HG02642 (cell line): ENCODE results near the gene THG1L.

Source experiments
- ATAC-seq: cut with Tn5 transposase; IDR thresholded peaks from one replicate; pipeline ENCODE4 v1.9.1; 2021; ENCODE audit warnings: mild to moderate bottlenecking; ENCODE audit not compliant: unreplicated experiment, poor library complexity

Gene THG1L

GRCh38 chr5:157749462-157749799, 18.2 kb downstream of the THG1L start:
- no peak for ATAC-seq

GRCh38 chr5:157750320-157750719, 19.1 kb downstream of the THG1L start:
- no peak for ATAC-seq

- no peak for ATAC-seq
Measured at GRCh38 chr5:157756122-157756521, 24.9 kb downstream of the THG1L start.

- ATAC-seq: no peak
Measured at GRCh38 chr5:157758706-157759105, 27.5 kb downstream of the THG1L start.

- ATAC-seq: peak; percentile 73
Measured at GRCh38 chr5:157761690-157762621, 30.7 kb downstream of the THG1L start.

GRCh38 chr5:157764531-157764930, 33.3 kb downstream of the THG1L start:
- no peak for ATAC-seq

- no peak for ATAC-seq
Measured at GRCh38 chr5:157766442-157766841, 35.2 kb downstream of the THG1L start.

- no peak for ATAC-seq
Measured at GRCh38 chr5:157766902-157767301, 35.7 kb downstream of the THG1L start.

- ATAC-seq: no peak
Measured at GRCh38 chr5:157767689-157768088, 36.5 kb downstream of the THG1L start.

GRCh38 chr5:157770665-157771064, 39.4 kb downstream of the THG1L start:
- no peak for ATAC-seq

- ATAC-seq: no peak
Measured at GRCh38 chr5:157772127-157772526, 40.9 kb downstream of the THG1L start.

GRCh38 chr5:157778121-157778805, 47.0 kb downstream of the THG1L start:
- ATAC-seq: no peak

GRCh38 chr5:157779221-157779620, 48.0 kb downstream of the THG1L start:
- ATAC-seq: no peak

GRCh38 chr5:157785801-157786200, 54.6 kb downstream of the THG1L start:
- no peak for ATAC-seq
